ENCODE measurements around the gene SLC5A7. TPM values are rescaled to one million over a fixed set of nuclear protein-coding genes. Genes with fewer than 3 reads are reported as not detected.

SLC5A7 gene
- polyA plus RNA-seq, 2 donors, result 0.02 TPM; not detected in 1

- 76 to 81% methylated on average over 3 of the region's 3 CpGs for WGBS, 2 donors
- Histone ChIP-seq H3K27ac (ENCODE audit: low read depth in 2 of 2, low read length in 1 of 2) (no peak overlapping the region), H3K9me3 (ENCODE audit: control insufficient read depth in 2 of 2, insufficient read depth in 1 of 2, low read depth in 1 of 2, low read length in 1 of 2) (no peaks in the 10 kb centered on the region), H3K4me3 (ENCODE audit: low read depth in 1 of 2, low read length in 2 of 2) (no peak overlapping the region), H3K36me3 (ENCODE audit: control insufficient read depth in 2 of 2, insufficient read depth in 2 of 2, low read length in 1 of 2) (no peaks in the 10 kb centered on the region), H3K27me3 (ENCODE audit: control insufficient read depth in 1 of 2, insufficient read depth in 2 of 2, low read length in 2 of 2) (no peaks in the 10 kb centered on the region), H3K4me1 (ENCODE audit: control insufficient read depth in 2 of 2, insufficient read depth in 2 of 2, low read length in 1 of 2) (no peaks in the 10 kb centered on the region)
Measured at GRCh38 chr2:108058576-108059137, 72.3 kb downstream of the SLC5A7 start.

GRCh38 chr2:108061439-108062042, 75.2 kb downstream of the SLC5A7 start:
- H3K4me3 ChIP-seq (ENCODE audit: low read depth in 1 of 2, low read length in 2 of 2), result no peak overlapping the region
- H3K36me3 ChIP-seq (ENCODE audit: control insufficient read depth in 2 of 2, insufficient read depth in 2 of 2, low read length in 1 of 2), result no peaks in the 10 kb centered on the region

More at GRCh38 chr2:108061439-108062042, 75.2 kb downstream of the SLC5A7 start:
- WGBS, 2 donors, result 81 to 82% methylated on average over 4 of the region's 4 CpGs
- Histone ChIP-seq H3K27me3 (ENCODE audit: control insufficient read depth in 1 of 2, insufficient read depth in 2 of 2, low read length in 2 of 2) (no peaks in the 10 kb centered on the region), H3K27ac (ENCODE audit: low read depth in 2 of 2, low read length in 1 of 2) (no peak overlapping the region), H3K9me3 (ENCODE audit: control insufficient read depth in 2 of 2, insufficient read depth in 1 of 2, low read depth in 1 of 2, low read length in 1 of 2) (no peaks in the 10 kb centered on the region), H3K4me1 (ENCODE audit: control insufficient read depth in 2 of 2, insufficient read depth in 2 of 2, low read length in 1 of 2) (no peaks in the 10 kb centered on the region)

Other genes with a start within 250 kb of the SLC5A7 start
- gene RGPD4, start 159.6 kb upstream of the SLC5A7 start, polyA plus RNA-seq, result not detected

Data from esophagus (tissue), 2 donors.